Stimulated activated CD8-positive, alpha-beta memory T cell treated with anti-CD3 and anti-CD28 coated beads, Interleukin-12 subunit alpha, Interleukin-12 subunit beta, amount 100 ng/mL, for 4 hours (primary cell): ENCODE results near the gene TP73.

ENCODE experiments used
- DNase-seq: peaks from one replicate; pipeline ENCODE4 v3.0.0-alpha.2; 2020; ENCODE audit warnings: low read depth

TP73 gene

DNA sequence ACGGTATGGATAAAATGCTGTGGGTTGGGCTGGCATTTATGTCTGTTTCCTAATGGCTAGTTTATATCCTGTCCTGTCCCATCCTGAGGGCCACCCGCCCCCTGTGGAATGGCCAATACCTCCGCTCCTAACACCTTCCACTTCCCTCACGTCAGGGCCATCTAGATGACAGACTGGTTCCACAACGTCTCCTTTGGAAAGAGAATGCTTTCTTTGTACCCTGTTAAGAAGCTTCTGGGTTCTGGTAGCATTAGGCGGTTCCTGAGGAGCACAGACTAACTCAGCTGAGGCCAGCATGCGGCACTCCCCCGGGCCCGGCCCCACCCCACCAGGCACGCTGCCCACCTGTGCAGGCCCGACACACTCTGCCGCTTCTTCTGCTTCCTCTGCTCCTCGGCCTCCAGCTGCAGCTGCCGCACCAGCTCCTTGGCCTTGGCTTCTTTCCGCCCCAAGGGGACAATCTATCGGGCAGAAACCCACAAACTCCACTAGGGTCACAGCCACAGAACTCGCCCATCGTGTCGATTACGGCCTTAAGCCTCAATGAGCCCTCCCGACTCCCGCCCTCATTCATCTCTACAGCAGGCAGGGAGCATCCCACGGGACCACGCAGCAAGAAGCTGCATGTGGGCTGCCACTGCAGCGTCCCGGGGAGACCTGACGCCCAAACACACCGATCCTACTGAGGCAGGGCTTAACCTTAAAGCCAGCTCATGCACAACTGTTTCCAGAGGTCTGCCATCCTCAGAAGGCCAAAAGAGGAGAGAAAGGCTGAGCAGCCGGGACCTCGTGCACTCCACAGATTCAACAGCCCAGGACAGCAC, 131.5 kb downstream of the TP73 start:
- no peak for DNase-seq

DNA sequence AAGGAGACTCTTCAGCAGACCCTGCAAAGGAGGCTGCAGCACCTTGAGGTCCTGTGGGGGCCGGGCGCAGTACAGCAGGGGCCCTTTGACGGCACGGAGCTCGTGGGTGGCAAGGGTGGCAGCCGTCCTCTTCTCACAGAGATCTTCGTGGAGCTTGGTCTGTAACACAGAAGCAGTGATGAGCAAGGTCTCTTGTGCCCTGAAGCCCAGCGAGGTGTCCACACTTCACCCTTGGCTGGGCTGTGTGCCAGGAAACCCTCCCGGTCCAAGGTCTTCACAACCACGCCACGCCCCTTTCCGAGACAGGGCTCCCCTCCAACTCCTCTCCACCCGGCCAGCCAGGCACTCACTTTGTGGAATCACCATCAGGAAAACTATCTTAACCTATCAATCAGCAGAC, 132.7 kb downstream of the TP73 start:
- DNase-seq: no peak

DNA sequence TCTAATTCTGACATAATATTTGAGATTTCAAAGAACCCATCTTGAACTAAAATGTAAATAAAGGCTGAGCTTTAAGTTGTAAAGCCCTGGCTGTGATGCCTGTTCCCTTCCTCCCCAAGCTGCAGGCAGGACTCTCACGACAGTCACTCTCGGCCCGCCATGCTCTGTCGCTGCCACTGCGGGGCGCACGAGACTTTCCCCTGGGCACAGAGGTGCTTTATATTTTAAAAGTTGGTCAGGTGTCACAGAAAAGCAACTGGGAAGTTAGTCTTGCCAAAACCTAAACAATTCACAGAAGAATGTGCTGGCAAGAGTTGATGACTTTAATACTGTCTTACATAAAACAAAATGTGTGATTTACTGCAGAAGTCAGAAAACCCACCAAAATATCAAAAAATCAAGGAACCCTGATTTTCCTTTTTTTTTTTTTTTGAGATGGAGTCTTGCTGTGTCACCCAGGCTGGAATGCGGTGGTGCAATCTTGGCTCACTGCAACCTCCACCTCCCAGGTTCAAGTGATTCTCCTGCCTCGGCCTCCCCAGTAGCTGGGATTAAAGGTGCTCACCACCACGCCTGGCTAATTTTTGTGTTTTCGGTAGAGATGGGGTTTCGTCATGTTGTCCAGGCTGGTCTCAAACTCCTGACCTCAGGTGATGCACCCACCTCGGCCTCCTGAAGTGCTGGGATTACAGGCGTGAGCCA, 133.3 kb downstream of the TP73 start:
- DNase-seq: no peak
